H1 (cell line): ENCODE results near the gene COL4A2. TPM values are rescaled to one million over a fixed set of nuclear protein-coding genes. Genes with fewer than 3 reads are reported as not detected.
A peak's percentile ranks its signal among the peaks of the same experiment; 100 is the strongest.

Experiments used
- ASH2L ChIP-seq: fragments of 200-600, 300-600 bp; sonication (generic); IDR thresholded peaks from one replicate; pipeline ENCODE4 v1.7.1; 2017; ENCODE audit warnings: low read length
- ATF3 ChIP-seq: IDR thresholded peaks from 2 replicates; pipeline ENCODE4 v1.6.1; 2011; ENCODE audit warnings: low read depth, mild to moderate bottlenecking, low read length; ENCODE audit not compliant: insufficient read depth
- BACH1 ChIP-seq: IDR thresholded peaks from 2 replicates; pipeline ENCODE4 v1.6.1; 2012; ENCODE audit warnings: low read length, improper control_type of control experiment
- BRCA1 ChIP-seq: IDR thresholded peaks from 2 replicates; pipeline ENCODE4 v1.6.1; 2012; ENCODE audit warnings: low read depth, low read length, improper control_type of control experiment
- CHD2 ChIP-seq: IDR thresholded peaks from 2 replicates; pipeline ENCODE4 v1.6.1; 2012; ENCODE audit warnings: low read length, improper control_type of control experiment
- CTBP2 ChIP-seq: IDR thresholded peaks from 2 replicates; pipeline ENCODE4 v1.7.0; 2011; ENCODE audit warnings: borderline replicate concordance, mild to moderate bottlenecking, moderate library complexity, mixed read lengths, low read length; ENCODE audit not compliant: insufficient read depth, insufficient read length
- EZH2 ChIP-seq: fragments of 200-600 bp; sonication (generic); IDR thresholded peaks from 2 replicates; pipeline ENCODE4 v1.7.1; 2012; ENCODE audit warnings: low read depth, mild to moderate bottlenecking, moderate library complexity, low read length, inconsistent platforms; ENCODE audit not compliant: severe bottlenecking
- NRF1 ChIP-seq: IDR thresholded peaks from 2 replicates; pipeline ENCODE4 v1.6.1; 2011; ENCODE audit warnings: mild to moderate bottlenecking, low read depth, low read length, improper control_type of control experiment
- RFX5 ChIP-seq: IDR thresholded peaks from 2 replicates; pipeline ENCODE4 v1.6.1; 2011; ENCODE audit warnings: low read depth, low read length, improper control_type of control experiment, borderline replicate concordance
- SIN3A ChIP-seq, 2 experiments: IDR thresholded peaks in 1 of 2; conservative IDR thresholded peaks in 1 of 2; 2 replicates each; pipeline ENCODE4 v1.6.1; 2011 to 2012; ENCODE audit warnings: low read length in 2 of 2, improper control_type of control experiment in 1 of 2, low read depth in 1 of 2, mild to moderate bottlenecking in 1 of 2
- TEAD4 ChIP-seq: IDR thresholded peaks from 2 replicates; pipeline ENCODE4 v1.6.1; 2012; ENCODE audit warnings: low read depth, low read length, inconsistent platforms, mixed read lengths
- YY1 ChIP-seq: IDR thresholded peaks from 2 replicates; pipeline ENCODE4 v1.6.1; 2011; ENCODE audit warnings: low read depth, mild to moderate bottlenecking, low read length
- polyA plus RNA-seq, 7 experiments: library from polyadenylated mRNA; depleted of rRNA in 3 of 7; stranded (reverse) in 5 of 7; unstranded in 2 of 7; fragments of >200 nt in 5 of 7; fragments of 200-250 nt in 2 of 7; gene quantifications; 1 replicate in 5 of 7; 2 replicates in 1 of 7; 4 replicates in 1 of 7; pipeline versions ENCODE4 v1.2.1 to v1.2.3, GENCODE V29; 2011 to 2013; ENCODE audit warnings: missing spikeins in 2 of 7, mixed read lengths in 2 of 7
- total RNA-seq: library from RNA; stranded (reverse); fragmentation: NEBNext Ultra II Directional; extraction: Animal tissue kit (Norgen Biotek cat#: 25700); gene quantifications from 2 replicates; pipeline ENCODE4 v1.2.1, GENCODE V29; 2021
- TF ChIP-seq, protein P1 (sequence below): IDR thresholded peaks from 2 replicates; pipeline ENCODE4 v1.6.1; 2012; ENCODE audit warnings: inconsistent platforms

COL4A2 gene
- total and polyA plus RNA-seq, 2 of the 8 experiments (the other 6 are each of a cell fraction or from before 2014, with no cell fraction given), result 80.4 to 87.3 TPM

DNA sequence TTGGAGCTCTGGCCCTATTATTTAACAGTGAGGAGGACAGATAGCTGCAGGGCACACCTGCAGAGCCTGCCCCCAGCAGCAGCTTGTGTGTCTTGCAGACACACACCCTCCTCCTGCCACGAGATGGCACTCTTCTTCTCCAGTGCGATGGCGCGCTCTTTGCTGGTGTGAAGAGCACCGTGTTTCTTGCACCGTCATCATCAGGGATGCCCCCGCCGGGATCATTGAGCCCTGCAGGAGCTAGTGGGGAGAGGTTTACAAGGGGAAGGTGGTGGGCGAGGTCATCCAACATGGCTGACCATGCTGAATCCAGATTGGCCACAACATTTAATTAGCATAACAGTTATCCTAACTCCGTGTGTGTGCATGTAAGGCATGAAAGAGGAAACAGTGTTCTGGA lies 148.9 kb downstream of the COL4A2 start (continued):
- no peak for TF ChIP-seq NRF1
- peak; percentile 98 for TF ChIP-seq BACH1
- TF ChIP-seq CTBP2, result no peak
- TF ChIP-seq ATF3, result 0 out of 2 replicates have a peak, but pooled peaks have one; percentile 12
- no peak for TF ChIP-seq BRCA1
- TF ChIP-seq EZH2, result no peak
- TF ChIP-seq SIN3A (conservative IDR thresholded peaks at IDR 0.05 in 1 of 2, IDR thresholded peaks at IDR 0.05 in 1 of 2; ENCODE audit: low read depth in 1 of 2, low read length in 2 of 2), result 0 out of 4 replicates have a peak, but pooled peaks of 1 of the 2 experiments have one; percentile 57
- TF ChIP-seq ASH2L, result no peak
- TF ChIP-seq, protein P1, sequence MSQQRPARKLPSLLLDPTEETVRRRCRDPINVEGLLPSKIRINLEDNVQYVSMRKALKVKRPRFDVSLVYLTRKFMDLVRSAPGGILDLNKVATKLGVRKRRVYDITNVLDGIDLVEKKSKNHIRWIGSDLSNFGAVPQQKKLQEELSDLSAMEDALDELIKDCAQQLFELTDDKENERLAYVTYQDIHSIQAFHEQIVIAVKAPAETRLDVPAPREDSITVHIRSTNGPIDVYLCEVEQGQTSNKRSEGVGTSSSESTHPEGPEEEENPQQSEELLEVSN, result peak; percentile 66
- 0 out of 2 replicates have a peak, but pooled peaks have one; percentile 15 for TF ChIP-seq TEAD4
- TF ChIP-seq CHD2, result no peak
- peak; percentile 85 for TF ChIP-seq YY1
- TF ChIP-seq RFX5, result no peak
